DOHH2 (cell line): ENCODE data around the gene TSPAN10.

Experiments used
- CTCF ChIP-seq: fragments of 200-600 bp; sonication (generic); IDR thresholded peaks from one replicate; pipeline ENCODE4 v1.5.1; 2014; ENCODE audit warnings: antibody characterized with exemption, mild to moderate bottlenecking, low read depth, low read length; ENCODE audit not compliant: poor library complexity, severe bottlenecking
- EZH2phosphoT487 ChIP-seq: fragments of 200-600 bp; sonication (generic); IDR thresholded peaks from 2 replicates; pipeline ENCODE4 v1.6.1; 2017; ENCODE audit warnings: borderline replicate concordance, mild to moderate bottlenecking, antibody characterized with exemption, low read length, moderate library complexity, mixed read lengths

DNA sequence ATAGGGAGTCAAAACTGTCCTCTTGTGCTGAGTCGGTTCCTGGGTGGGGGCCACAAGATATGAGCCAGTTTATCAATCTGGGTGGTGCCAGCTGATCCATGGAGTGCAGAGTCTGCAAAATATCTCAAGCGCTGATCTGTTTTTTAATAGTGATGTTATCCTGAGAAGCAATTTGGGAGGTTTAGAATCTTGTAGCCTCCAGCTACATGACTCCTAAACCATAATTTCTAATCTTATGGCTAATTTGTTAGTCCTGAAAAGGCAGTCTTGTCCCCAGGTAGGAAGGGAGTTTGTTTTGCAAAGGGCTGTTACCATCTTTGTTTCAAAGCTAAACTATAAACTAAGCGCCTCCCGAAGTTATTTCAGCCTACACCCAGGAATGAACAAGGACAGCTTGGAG, 1.7 kb downstream of the TSPAN10 start:
- TF ChIP-seq CTCF (no peak), EZH2phosphoT487 (no peak)
